SK-N-SH (cell line): ENCODE measurements around the gene ADORA2A. TPM values are rescaled to one million over a fixed set of nuclear protein-coding genes. Genes with fewer than 3 reads are reported as not detected.

Experiments used
- CTCF ChIA-PET: fragments of 300-600, 350-600 bp; formaldehyde crosslinking; extraction: SDS; loops from one replicate; lab custom pipeline; 2021; lab: Yijun Ruan, JAX
- POLR2A ChIA-PET: fragments of 350-600 bp; sonication (Branson Sonifier 250); formaldehyde crosslinking; extraction: SDS; loops from one replicate; lab custom pipeline; 2020; ENCODE audit warnings: antibody characterized with exemption, inconsistent platforms; lab: Yijun Ruan, JAX
- DNase-seq: peaks from one replicate; pipeline ENCODE4 v3.0.0; 2012
- H2AFZ ChIP-seq: fragments of 200-600 bp; sonication (generic); 2 replicates; pipeline ENCODE4 v1.8.1; 2016; ENCODE audit warnings: antibody characterized with exemption, mild to moderate bottlenecking, low read depth
- H3F3A ChIP-seq: fragments of 200-600 bp; sonication (generic); replicated peaks from 2 replicates; pipeline ENCODE3; 2016; ENCODE audit warnings: antibody characterized with exemption, mild to moderate bottlenecking; ENCODE audit not compliant: insufficient read depth
- H3K27ac ChIP-seq, 2 experiments: fragments of 200-500 bp in 1 of 2; fragments of 200-600 bp in 1 of 2; sonication (Bioruptor generic) in 1 of 2; sonication (generic), shearing (Covaris generic) in 1 of 2; 2 replicates each; pipeline versions ENCODE4 v1.5.1 to v1.6.1; 2014 to 2016; ENCODE audit warnings: low read depth in 2 of 2, inconsistent platforms in 1 of 2, low read length in 1 of 2, mild to moderate bottlenecking in 1 of 2, mixed read lengths in 1 of 2
- H3K27me3 ChIP-seq: fragments of 200-600 bp; sonication (generic), shearing (Covaris generic); 2 replicates; pipeline ENCODE4 v1.6.1; 2016; ENCODE audit warnings: mixed run types; ENCODE audit not compliant: insufficient read depth
- H3K36me3 ChIP-seq, 2 experiments: fragments of 200-500 bp in 1 of 2; fragments of 200-600 bp in 1 of 2; sonication (Bioruptor generic) in 1 of 2; sonication (generic) in 1 of 2; replicated peaks in 1 of 2; 2 replicates each; pipeline versions ENCODE3 to v1.5.1; 2014 to 2016; ENCODE audit warnings: low read length in 1 of 2, mild to moderate bottlenecking in 1 of 2; ENCODE audit not compliant: insufficient read depth in 2 of 2, control insufficient read depth in 1 of 2
- H3K4me1 ChIP-seq, 2 experiments: fragments of 200-500 bp in 1 of 2; fragments of 200-600 bp in 1 of 2; sonication (Bioruptor generic) in 1 of 2; sonication (generic), shearing (Covaris generic) in 1 of 2; 2 replicates each; pipeline versions ENCODE4 v1.5.1 to v1.6.1; 2014 to 2016; ENCODE audit warnings: low read depth in 1 of 2, low read length in 1 of 2, mixed run types in 1 of 2; ENCODE audit not compliant: insufficient read depth in 2 of 2, control insufficient read depth in 1 of 2
- H3K4me2 ChIP-seq: fragments of 200-600 bp; sonication (generic), shearing (Covaris generic); 2 replicates; pipeline ENCODE4 v1.6.1; 2017; ENCODE audit warnings: mixed run types
- H3K4me3 ChIP-seq, 2 experiments: fragments of 200-500 bp in 1 of 2; fragments of 200-600 bp in 1 of 2; sonication (Bioruptor generic) in 1 of 2; sonication (generic), shearing (Covaris generic) in 1 of 2; 2 replicates each; pipeline versions ENCODE4 v1.5.1 to v1.8.1; 2014 to 2016; ENCODE audit warnings: low read depth in 2 of 2, inconsistent platforms in 1 of 2, low read length in 1 of 2, mild to moderate bottlenecking in 1 of 2, mixed read lengths in 1 of 2, moderate library complexity in 1 of 2
- H3K79me2 ChIP-seq: fragments of 200-600 bp; sonication (generic); 2 replicates; pipeline ENCODE4 v1.8.1; 2017; ENCODE audit warnings: mild to moderate bottlenecking; ENCODE audit not compliant: insufficient read depth
- H3K9ac ChIP-seq: fragments of 200-600 bp; sonication (generic); 2 replicates; pipeline ENCODE4 v1.6.1; 2017; ENCODE audit warnings: mixed run types
- H3K9me2 ChIP-seq: fragments of 200-600 bp; sonication (generic); 2 replicates; pipeline ENCODE4 v1.6.1; 2017; ENCODE audit warnings: mixed run types
- H3K9me3 ChIP-seq: fragments of 200-600 bp; sonication (generic); 2 replicates; pipeline ENCODE4 v1.6.1; 2017; ENCODE audit warnings: mixed run types, mild to moderate bottlenecking, moderate library complexity
- H4K20me1 ChIP-seq: fragments of 200-600 bp; sonication (generic); 2 replicates; pipeline ENCODE4 v1.6.1; 2017; ENCODE audit warnings: mild to moderate bottlenecking, mixed run types; ENCODE audit not compliant: insufficient read depth
- CTCF ChIP-seq: fragments of 200-600 bp; sonication (generic); IDR thresholded peaks from 2 replicates; pipeline ENCODE4 v1.6.1; 2017; ENCODE audit warnings: antibody characterized with exemption, mild to moderate bottlenecking, moderate library complexity
- ELF1 ChIP-seq: IDR thresholded peaks from 2 replicates; pipeline ENCODE4 v1.4.0; 2012
- FOXM1 ChIP-seq: IDR thresholded peaks from 2 replicates; pipeline ENCODE4 v1.4.0; 2012; ENCODE audit warnings: low read depth, mild to moderate bottlenecking
- GATA2 ChIP-seq: sonication (generic); formaldehyde crosslinking; IDR thresholded peaks from 2 replicates; pipeline ENCODE4 v1.5.0; 2020; ENCODE audit warnings: mild to moderate bottlenecking, missing genetic modification reagents
- JUND ChIP-seq: IDR thresholded peaks from 2 replicates; pipeline ENCODE4 v1.4.0; 2012
- PBX3 ChIP-seq: IDR thresholded peaks from 2 replicates; pipeline ENCODE4; 2012
- RAD21 ChIP-seq: IDR thresholded peaks from 2 replicates; pipeline ENCODE4 v1.6.1; 2012; ENCODE audit warnings: mild to moderate bottlenecking, low read length
- RFX5 ChIP-seq: IDR thresholded peaks from 2 replicates; pipeline ENCODE4 v1.6.1; 2012; ENCODE audit warnings: mild to moderate bottlenecking, improper control_type of control experiment, low read length
- RXRA ChIP-seq: IDR thresholded peaks from 2 replicates; pipeline ENCODE4 v1.4.0; 2012; ENCODE audit warnings: low read depth, mild to moderate bottlenecking, borderline replicate concordance
- TCF12 ChIP-seq: IDR thresholded peaks from 2 replicates; pipeline ENCODE4 v1.4.0; 2012
- USF2 ChIP-seq: fragments of 150-350 bp; IDR thresholded peaks from 2 replicates; pipeline ENCODE4 v1.6.1; 2017; ENCODE audit warnings: antibody characterized with exemption, low read length, low read depth, borderline replicate concordance
- WGBS: methylation state at CpG from one replicate; pipeline ENCODE4 v1.1.6; 2017; ENCODE audit warnings: low lambda C conversion rate; 5-methylcytosine and 5-hydroxymethylcytosine counted together
- polyA plus RNA-seq, 3 experiments: library from polyadenylated mRNA; depleted of rRNA; stranded (reverse); fragments of >200 nt; gene quantifications; 2 replicates each; pipeline ENCODE4 v1.2.3, GENCODE V29; 2012

The ADORA2A gene
- polyA plus RNA-seq, 1 of the 3 experiments (the other 2 are of a cell fraction) = 9.3 TPM

GRCh38 chr22:24434471-24435322, 7.3 kb downstream of the ADORA2A start:
- H3K4me2 ChIP-seq = no peak overlapping the region
- 76% methylated on average over 9 of the region's 16 CpGs for WGBS

More at GRCh38 chr22:24434471-24435322, 7.3 kb downstream of the ADORA2A start:
- Histone ChIP-seq H3K4me3 (no peak overlapping the region), H3K27me3 (no peaks in the 10 kb centered on the region), H3K27ac (peak overlapping the region in 1 of 2 experiments; percentile 50; a peak in 1 of 4 replicates), H3K4me1 (peaks cover 15 to 94% of the 10 kb centered on the region in 2 experiments; a peak in 3 of 4 replicates), H3K36me3 (no peaks in the 10 kb centered on the region), H3K9me3 (no peaks in the 10 kb centered on the region), H3K79me2 (no peaks in the 10 kb centered on the region), H3F3A (no peaks in the 10 kb centered on the region), H3K9ac (no peak overlapping the region), H3K9me2 (no peaks in the 10 kb centered on the region), H2AFZ (no peak overlapping the region), H4K20me1 (no peaks in the 10 kb centered on the region)
- CTCF ChIA-PET = interaction anchor here (0.8 to 5.0 kb wide), 9 partner anchors 8 to 111 kb away, joined by 3 to 29 read pairs (median 3); no protein-coding TSS in a partner anchor
- TF ChIP-seq ELF1 = no peak
- TF ChIP-seq USF2 = no peak
- TF ChIP-seq TCF12 = no peak
- no peak for TF ChIP-seq FOXM1
- no peak for TF ChIP-seq RXRA
- no peak for TF ChIP-seq RFX5
- TF ChIP-seq PBX3 = no peak
- no peak for TF ChIP-seq RAD21
- TF ChIP-seq JUND = no peak
- TF ChIP-seq GATA2 (CRISPR knock-in tag) = no peak
- TF ChIP-seq CTCF = no peak
- peak; percentile 17 for DNase-seq
- POLR2A ChIA-PET = interaction anchor here (0.9 to 1.3 kb wide), 3 partner anchors 9 to 109 kb away, joined by 3 to 6 read pairs (median 3); no protein-coding TSS in a partner anchor
